Tibial nerve (tissue), 4 donors: ENCODE data around the gene SYVN1. TPM values are rescaled to one million over a fixed set of nuclear protein-coding genes. Genes with fewer than 3 reads are reported as not detected.

Experiments
- DNase-seq, 2 donors: peaks; one replicate each; pipeline ENCODE4 v3.0.0-alpha.2; 2019; ENCODE audit warnings: low spot score in 2 of 2
- H3K27ac ChIP-seq, 4 donors: fragments of 200-600 bp; sonication (generic) in 3 of 4; one replicate each; pipeline ENCODE4 v1.5.1; 2017 to 2019; ENCODE audit warnings: mild to moderate bottlenecking in 1 of 4
- H3K27me3 ChIP-seq, 2 donors: fragments of 200-600 bp; sonication (generic) in 1 of 2; one replicate each; pipeline versions ENCODE4 v1.5.1 to v1.6.0; 2017 to 2019
- H3K36me3 ChIP-seq, 3 donors: fragments of 200-600 bp; sonication (generic); one replicate each; pipeline ENCODE4 v1.5.1; 2018 to 2019
- H3K4me1 ChIP-seq, 4 donors: fragments of 200-600 bp; sonication (generic) in 3 of 4; one replicate each; pipeline ENCODE4 v1.5.1; 2017 to 2019
- H3K4me3 ChIP-seq, 4 donors: fragments of 200-600 bp; sonication (generic) in 3 of 4; one replicate each; pipeline ENCODE4 v1.5.1; 2017 to 2019; ENCODE audit warnings: mild to moderate bottlenecking in 1 of 4, moderate library complexity in 1 of 4
- H3K9me3 ChIP-seq, 4 donors: fragments of 200-600 bp; sonication (generic) in 3 of 4; one replicate each; pipeline ENCODE4 v1.5.1; 2017 to 2019
- EP300 ChIP-seq, 2 donors: sonication (generic); formaldehyde crosslinking; IDR thresholded peaks; one replicate each; pipeline ENCODE4 v1.6.1; 2017; ENCODE audit warnings: antibody characterized with exemption in 2 of 2, mild to moderate bottlenecking in 1 of 2
- POLR2A ChIP-seq, 2 donors: fragments of 450-650 bp; IDR thresholded peaks; one replicate each; pipeline ENCODE4 v1.6.1; 2017; ENCODE audit warnings: antibody characterized with exemption in 2 of 2, mild to moderate bottlenecking in 2 of 2, moderate library complexity in 2 of 2
- WGBS, 2 donors: methylation state at CpG; one replicate each; pipeline ENCODE4 v1.1.5; 2018; 5-methylcytosine and 5-hydroxymethylcytosine counted together
- total RNA-seq, 4 donors: library from RNA; depleted of rRNA; stranded (reverse); fragments of >200 nt; gene quantifications; one replicate each; pipeline ENCODE4 v1.1.0, GENCODE V29; 2016
- TF ChIP-seq, protein P1 (sequence below), 5 experiments: fragments of 200-600 bp in 3 of 5; fragments of 450-650 bp in 2 of 5; sonication (generic) in 3 of 5; IDR thresholded peaks; one replicate each; pipeline ENCODE4 v1.5.1; 2016 to 2019; ENCODE audit warnings: antibody characterized with exemption in 5 of 5, mild to moderate bottlenecking in 3 of 5, moderate library complexity in 2 of 5

The SYVN1 gene
- total RNA-seq, 4 donors from 2014 or later = 31.6 to 72.6 (median 58.3) TPM

DNA sequence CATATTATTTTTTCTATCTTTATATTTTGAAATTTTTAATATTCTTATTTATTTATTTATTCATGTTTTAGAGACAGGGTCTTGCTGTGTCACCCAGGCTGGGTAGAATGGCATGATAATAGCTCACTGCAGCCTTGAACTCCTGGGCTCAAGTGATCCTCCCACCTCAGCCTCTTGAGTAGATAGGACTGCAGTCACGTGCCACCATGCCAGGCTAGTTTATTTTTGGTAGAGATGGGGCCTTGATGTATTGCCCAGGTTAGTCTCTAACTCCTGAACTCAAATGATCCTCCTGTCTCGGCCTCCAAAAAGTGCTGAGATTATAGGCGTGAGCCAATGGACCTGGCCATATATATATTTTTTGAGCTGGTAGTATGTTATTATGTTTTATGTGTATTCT, 33.3 kb upstream of the SYVN1 start:
- H3K4me1 ChIP-seq = peaks cover 0 to 12% (median 0%) of the 10 kb centered on the region in 4 donors
- no peaks in the 10 kb centered on the region for H3K36me3 ChIP-seq
- H3K4me3 ChIP-seq = no peak overlapping the region
- no peaks in the 10 kb centered on the region for H3K27me3 ChIP-seq
- WGBS, 2 donors = 93 to 97% methylated on average over 3 of the region's 3 CpGs
- DNase-seq = no peak
- no peaks in the 10 kb centered on the region for H3K9me3 ChIP-seq
- H3K27ac ChIP-seq = no peak overlapping the region
- no peak for TF ChIP-seq EP300 (IDR thresholded peaks at IDR 0.05)
- no peak for TF ChIP-seq POLR2A (IDR thresholded peaks at IDR 0.05)
- TF ChIP-seq, protein P1, sequence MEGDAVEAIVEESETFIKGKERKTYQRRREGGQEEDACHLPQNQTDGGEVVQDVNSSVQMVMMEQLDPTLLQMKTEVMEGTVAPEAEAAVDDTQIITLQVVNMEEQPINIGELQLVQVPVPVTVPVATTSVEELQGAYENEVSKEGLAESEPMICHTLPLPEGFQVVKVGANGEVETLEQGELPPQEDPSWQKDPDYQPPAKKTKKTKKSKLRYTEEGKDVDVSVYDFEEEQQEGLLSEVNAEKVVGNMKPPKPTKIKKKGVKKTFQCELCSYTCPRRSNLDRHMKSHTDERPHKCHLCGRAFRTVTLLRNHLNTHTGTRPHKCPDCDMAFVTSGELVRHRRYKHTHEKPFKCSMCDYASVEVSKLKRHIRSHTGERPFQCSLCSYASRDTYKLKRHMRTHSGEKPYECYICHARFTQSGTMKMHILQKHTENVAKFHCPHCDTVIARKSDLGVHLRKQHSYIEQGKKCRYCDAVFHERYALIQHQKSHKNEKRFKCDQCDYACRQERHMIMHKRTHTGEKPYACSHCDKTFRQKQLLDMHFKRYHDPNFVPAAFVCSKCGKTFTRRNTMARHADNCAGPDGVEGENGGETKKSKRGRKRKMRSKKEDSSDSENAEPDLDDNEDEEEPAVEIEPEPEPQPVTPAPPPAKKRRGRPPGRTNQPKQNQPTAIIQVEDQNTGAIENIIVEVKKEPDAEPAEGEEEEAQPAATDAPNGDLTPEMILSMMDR (IDR thresholded peaks at IDR 0.05) = no peak

DNA sequence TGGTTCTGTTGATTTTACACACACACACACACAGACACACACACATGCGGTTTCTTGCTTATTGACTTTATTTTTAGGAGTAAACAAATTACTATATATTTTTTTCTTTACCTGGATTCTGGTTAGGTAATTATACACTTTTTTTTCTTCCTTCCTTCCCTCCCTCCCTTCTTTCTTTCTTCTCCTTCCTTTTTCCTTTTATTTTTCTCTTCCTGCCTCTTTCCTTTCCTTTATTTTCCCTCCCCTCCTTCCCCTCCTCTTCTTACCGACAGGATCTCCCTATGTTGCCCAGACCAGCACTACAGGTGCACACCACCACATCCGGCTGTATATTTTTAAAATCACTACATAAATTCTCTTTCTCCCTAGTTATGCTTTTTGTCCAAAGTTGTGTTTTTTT, 32.6 kb upstream of the SYVN1 start:
- no peak for DNase-seq
- WGBS, 2 donors = 80 to 90% methylated on average over 3 of the region's 3 CpGs
- no peak for TF ChIP-seq EP300 (IDR thresholded peaks at IDR 0.05)
- TF ChIP-seq, protein P1 (IDR thresholded peaks at IDR 0.05) = no peak
- TF ChIP-seq POLR2A (IDR thresholded peaks at IDR 0.05) = no peak

DNA sequence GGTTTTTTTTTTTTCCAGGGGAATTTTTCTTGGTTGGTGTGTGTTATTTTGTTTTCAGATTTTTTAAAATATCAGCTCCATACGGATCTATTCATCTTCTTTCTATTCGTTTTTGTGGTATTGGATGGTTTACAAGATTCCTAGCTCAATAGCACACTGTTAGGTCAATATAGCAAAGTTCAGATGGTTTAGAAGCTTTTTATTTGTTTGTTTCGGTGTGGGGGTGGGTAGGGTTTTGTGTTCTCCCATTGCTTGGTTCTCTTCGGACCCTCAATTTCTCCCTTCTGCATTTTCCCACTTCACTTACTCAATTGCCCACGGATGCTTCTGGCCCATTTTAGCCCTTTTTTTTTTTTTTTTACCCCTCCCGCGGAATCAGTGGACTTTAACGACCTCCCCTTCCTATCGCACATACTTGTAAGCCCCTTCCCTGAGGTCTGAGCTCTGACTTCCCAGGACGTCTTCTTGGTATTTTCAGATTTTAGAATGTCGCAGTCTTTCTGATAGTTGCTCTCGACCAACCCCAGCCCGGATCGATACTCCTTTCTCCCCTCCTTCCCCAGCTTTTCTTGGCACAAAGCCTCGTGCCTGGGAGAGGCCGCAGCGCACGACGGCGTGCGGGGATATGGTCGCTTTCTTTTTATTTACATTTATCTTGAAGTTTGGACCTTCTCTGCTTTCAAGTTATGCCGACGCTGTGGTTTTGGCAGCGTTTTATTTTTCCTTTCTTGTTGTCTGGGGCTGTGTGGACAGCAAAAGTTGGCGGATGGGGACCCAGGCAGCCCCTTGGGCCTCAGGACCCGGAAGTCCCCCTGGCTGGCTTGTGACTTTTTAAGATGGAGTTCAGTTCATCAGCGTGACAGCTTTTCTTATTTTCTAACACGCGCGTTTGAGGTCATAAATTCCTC, 31.3 kb upstream of the SYVN1 start:
- peaks cover 0 to 12% (median 0%) of the 10 kb centered on the region in 4 donors for H3K4me1 ChIP-seq
- peak in 1 of 2 donors; percentile 14 for DNase-seq
- H3K36me3 ChIP-seq = no peaks in the 10 kb centered on the region
- H3K27me3 ChIP-seq = no peaks in the 10 kb centered on the region
- no peaks in the 10 kb centered on the region for H3K9me3 ChIP-seq
- peak overlapping the region; percentile 18 to 45 (median 34) for H3K4me3 ChIP-seq
- TF ChIP-seq, protein P1 (IDR thresholded peaks at IDR 0.05) = no peak
- no peak for TF ChIP-seq EP300 (IDR thresholded peaks at IDR 0.05)
- H3K27ac ChIP-seq = peak overlapping the region in 3 of 4 donors; percentile 64 to 80 (median 80)
- 18 to 20% methylated on average over 31 of the region's 31 CpGs for WGBS, 2 donors

More for the DNA sequence above, 32.6 kb upstream of the SYVN1 start:
- Histone ChIP-seq H3K9me3 (no peaks in the 10 kb centered on the region), H3K4me3 (no peak overlapping the region), H3K27me3 (no peaks in the 10 kb centered on the region), H3K36me3 (no peaks in the 10 kb centered on the region), H3K4me1 (peaks cover 0 to 12% (median 0%) of the 10 kb centered on the region in 4 donors), H3K27ac (peak overlapping the region in 1 of 4 donors; percentile 50)

DNA sequence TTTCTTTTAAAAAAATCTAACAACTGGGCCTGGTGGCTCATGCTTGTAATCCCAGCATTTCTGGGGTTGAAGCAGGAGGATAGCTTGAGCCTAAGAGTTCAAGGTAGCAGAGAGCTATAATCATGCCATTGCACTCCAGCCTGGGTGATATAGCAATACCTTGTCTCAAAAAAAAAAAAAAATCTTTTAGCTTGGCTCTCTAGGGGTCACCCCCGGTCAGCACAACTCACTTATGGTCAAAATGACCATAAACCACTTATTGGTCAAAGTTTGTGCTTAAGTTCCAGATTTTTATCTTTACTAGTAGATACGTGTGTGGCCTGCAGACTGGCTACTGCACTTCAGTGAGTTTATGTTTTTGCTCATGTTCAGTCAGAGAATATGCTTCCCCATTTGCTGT, 29.4 kb upstream of the SYVN1 start:
- TF ChIP-seq EP300 (IDR thresholded peaks at IDR 0.05) (no peak), POLR2A (IDR thresholded peaks at IDR 0.05) (no peak)
- TF ChIP-seq, protein P1 (IDR thresholded peaks at IDR 0.05) = no peak
- no peak for DNase-seq
- H3K27ac ChIP-seq = no peak overlapping the region
- H3K9me3 ChIP-seq = no peaks in the 10 kb centered on the region
- no peak overlapping the region for H3K4me3 ChIP-seq
- no peaks in the 10 kb centered on the region for H3K36me3 ChIP-seq
- no peaks in the 10 kb centered on the region for H3K27me3 ChIP-seq
- WGBS, 2 donors = 77 to 83% methylated on average over 2 of the region's 2 CpGs
- H3K4me1 ChIP-seq = peaks cover 0 to 12% (median 0%) of the 10 kb centered on the region in 4 donors

DNA sequence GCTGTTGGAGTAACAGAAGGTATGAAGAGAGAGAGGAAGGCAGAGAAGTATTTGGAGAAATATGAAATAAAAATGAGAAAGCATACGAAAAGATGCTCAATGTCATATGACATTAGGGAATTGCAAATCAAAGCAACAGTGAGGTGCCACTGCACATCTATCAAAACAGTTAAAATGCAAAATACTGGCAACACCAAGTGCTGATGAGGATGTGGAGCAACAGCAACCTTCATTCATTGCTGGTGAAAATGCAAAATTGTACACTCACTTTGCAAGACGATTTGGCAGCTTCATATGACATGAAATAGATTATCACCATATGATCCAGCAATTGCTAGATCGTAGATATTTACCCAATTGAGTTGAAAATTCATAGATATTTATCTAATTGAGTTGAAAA, 26.3 kb upstream of the SYVN1 start:
- H3K9me3 ChIP-seq = no peaks in the 10 kb centered on the region
- 81 to 83% methylated on average over 3 of the region's 3 CpGs for WGBS, 2 donors
- TF ChIP-seq, protein P1 (IDR thresholded peaks at IDR 0.05) = no peak
- TF ChIP-seq POLR2A (IDR thresholded peaks at IDR 0.05) = no peak
- no peak for TF ChIP-seq EP300 (IDR thresholded peaks at IDR 0.05)
- H3K4me3 ChIP-seq = no peak overlapping the region
- no peak overlapping the region for H3K27ac ChIP-seq
- H3K36me3 ChIP-seq = no peaks in the 10 kb centered on the region
- H3K27me3 ChIP-seq = no peaks in the 10 kb centered on the region
- H3K4me1 ChIP-seq = peaks cover 0 to 3% (median 0%) of the 10 kb centered on the region in 4 donors
- DNase-seq = no peak
